Forelimb muscle (tissue), 1 donor: ENCODE results near the gene PDE6H. TPM values are rescaled to one million over a fixed set of nuclear protein-coding genes. Genes with fewer than 3 reads are reported as not detected.
A peak's percentile ranks its signal among the peaks of the same experiment; 100 is the strongest.

Source experiments
- DNase-seq: peaks from one replicate; pipeline ENCODE4 v3.0.0-alpha.2; 2013; ENCODE audit warnings: low read depth
- polyA plus RNA-seq: library from polyadenylated mRNA; unstranded; fragments of 120-200 nt; gene quantifications from one replicate; pipeline ENCODE4 v1.2.1, GENCODE V29; 2013; ENCODE audit not compliant: insufficient read length

PDE6H gene
- polyA plus RNA-seq, result not detected

DNA sequence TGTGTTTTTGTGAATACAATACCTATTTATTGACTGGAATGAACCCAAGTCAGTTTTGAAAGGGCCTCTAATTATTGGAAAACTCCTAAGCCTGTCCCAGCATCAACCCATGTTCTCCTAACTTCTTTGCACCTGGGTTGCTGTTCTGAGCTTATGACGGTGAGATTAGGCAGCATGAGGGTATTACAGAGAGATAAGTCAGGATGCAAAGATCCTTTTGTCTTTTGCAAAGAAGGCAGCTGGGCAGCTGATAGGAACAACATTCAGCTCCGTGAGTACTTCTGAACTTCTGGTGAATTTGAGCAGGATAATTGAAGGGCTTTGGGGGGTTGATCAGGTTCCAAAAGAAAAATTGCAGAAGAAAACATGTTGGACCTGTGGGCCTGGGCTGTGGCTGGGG, at the start of gene PDE6H:
Gene PDE6H, plus strand, starts transcription at position 227 of the 400 bp plus-strand sequence. CDS start 4,971 bp downstream, outside the sequence.
- no peak for DNase-seq

- no peak for DNase-seq
These were observed 48.9 kb upstream of the PDE6H start for GRCh38 chr12:14923944-14924343.

DNA sequence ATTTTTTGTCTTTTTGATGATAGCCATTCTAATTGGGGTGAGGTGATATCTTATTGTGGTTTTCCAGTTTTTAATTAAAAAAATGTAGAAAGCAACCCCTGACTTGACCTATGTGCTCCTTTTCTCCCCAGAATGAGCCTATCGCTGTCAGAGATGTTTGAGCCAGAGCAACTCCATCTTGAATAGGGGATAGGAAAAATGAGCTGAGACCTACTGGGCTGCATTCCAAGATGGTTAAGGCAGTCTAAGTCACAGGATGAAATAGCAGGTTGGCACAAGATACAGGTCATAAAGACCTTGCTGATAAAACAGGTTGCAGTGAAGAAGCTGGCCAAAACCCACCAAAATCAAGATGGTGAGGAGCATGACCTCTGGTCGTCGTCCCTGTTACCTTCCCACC, 48.3 kb upstream of the PDE6H start:
- no peak for DNase-seq

DNA sequence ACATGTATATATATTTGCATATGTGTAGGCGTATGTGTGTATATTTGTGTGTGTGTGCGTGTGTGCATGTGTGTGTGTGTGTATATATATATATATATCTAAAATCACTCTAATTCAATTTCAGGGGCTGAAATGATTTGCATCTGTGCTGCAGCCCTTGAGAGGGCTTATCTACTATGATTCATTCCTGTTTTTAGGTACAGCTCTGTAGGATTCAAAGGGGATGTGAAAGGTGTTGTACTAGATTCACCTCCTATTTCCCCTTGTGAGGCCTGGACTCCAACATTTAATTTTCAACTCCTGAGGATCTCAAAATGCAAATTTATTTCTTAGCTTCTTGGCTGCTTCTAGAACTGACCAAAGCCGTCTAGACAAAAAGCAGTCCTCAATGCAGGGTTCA, 45.6 kb upstream of the PDE6H start:
- DNase-seq, result no peak

- peak; percentile 22 for DNase-seq
These were observed 43.9 kb upstream of the PDE6H start for GRCh38 chr12:14928931-14929330.

DNA sequence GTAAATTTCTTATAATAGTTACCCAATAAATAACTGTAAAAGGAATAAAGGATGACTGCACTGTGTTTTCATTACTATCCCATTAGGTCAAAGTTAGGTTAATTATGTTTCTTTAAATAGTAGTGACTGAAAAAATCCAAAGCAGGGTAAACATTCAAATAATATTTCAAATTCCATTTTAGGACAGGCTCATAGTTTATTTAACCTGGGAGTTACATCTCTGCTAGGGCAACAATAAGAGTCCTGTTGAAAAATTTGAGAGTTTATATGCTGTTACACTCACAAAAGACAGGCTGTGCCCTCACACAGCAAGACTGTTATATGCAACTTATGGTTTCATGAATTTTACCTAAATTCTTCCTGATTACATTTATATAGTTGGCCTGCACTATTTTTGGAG, 42.5 kb upstream of the PDE6H start:
- no peak for DNase-seq

GRCh38 chr12:14931359-14931758, 41.5 kb upstream of the PDE6H start:
- no peak for DNase-seq

DNA sequence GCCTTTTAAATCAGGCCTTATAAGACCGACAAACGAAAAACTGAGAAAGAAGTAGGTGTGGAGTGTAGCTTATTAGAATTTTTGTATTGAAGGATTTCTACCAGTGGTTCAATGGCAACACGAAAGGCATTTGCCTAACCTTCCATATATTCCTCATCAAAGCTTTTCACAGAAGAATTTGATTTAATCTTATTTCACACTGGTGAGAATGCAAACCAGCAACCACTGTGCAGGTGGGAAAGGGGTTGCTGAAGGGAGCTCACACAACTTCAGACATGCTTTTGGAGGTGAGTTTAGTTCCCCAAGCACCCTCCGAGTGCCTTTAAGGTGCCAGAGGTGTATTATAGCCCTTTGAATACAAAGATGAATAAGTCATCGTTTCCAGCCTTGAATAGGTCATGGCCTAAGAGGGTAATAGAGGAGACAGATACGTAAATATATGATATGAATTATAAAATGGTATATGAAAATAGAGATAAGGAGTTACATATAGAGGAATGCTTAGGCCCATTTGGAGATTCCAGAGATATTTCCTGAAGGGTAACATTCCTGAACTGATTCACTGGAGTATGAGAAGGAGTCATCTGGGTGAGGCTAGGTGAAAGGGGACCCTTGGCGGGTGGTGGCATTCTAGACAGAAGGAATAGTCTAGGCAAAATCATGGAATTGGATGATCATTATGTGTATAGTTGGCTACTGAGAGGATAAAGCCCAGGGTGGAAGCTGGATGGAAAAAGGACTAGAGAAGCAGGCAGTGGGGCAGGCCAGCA, 40.9 kb upstream of the PDE6H start:
- no peak for DNase-seq

GRCh38 chr12:14934511-14934910, 38.3 kb upstream of the PDE6H start:
- DNase-seq, result no peak

DNA sequence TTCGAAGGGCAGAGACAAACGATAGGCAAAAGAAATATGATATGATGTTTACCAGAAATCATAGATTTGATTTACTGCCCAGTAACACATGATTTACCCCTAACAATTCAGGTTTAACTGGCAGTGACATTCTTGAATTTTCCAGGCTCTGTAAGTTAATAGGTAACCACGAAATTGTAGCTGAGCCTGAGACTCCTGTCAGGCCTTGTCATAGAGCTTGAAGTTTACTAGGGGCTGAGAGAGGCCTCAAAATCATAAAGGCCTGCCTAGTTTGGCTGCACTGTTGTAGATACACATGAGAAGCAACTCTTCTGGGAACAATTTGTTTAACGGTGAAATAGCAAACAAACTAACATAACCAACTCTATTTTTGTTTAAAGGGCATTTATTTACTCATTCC, 37.8 kb upstream of the PDE6H start:
- DNase-seq, result no peak

- DNase-seq, result no peak
These were observed 36.5 kb upstream of the PDE6H start for GRCh38 chr12:14936224-14936861.

GRCh38 chr12:14937014-14937413, 35.8 kb upstream of the PDE6H start:
- no peak for DNase-seq

- no peak for DNase-seq
These were observed 35.2 kb upstream of the PDE6H start for GRCh38 chr12:14937689-14938088.

DNA sequence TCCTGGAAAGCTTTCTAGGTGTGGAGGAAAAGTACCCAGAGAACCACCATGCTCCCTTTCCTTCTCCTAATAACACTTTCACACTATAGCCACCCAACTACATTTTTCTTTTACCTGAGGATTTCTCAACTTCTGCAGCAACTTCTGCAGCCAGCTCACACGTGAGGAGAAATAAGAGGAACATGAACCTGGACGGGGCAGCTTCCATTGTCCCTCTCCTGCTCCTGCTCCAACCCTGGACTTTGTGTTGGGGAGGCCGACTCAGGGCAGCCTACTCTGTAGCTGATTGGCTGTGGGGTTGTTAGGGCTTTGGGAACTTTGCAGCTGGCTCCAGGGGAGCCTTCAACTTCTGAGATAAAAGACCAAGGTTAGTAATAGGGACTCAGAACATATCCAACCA, 34.5 kb upstream of the PDE6H start, which contains the start of gene ERP27:
Gene ERP27, minus strand, starts transcription at position 237 of the 400 bp plus-strand sequence. Its CDS starts 29 bp downstream, at position 208.
- no peak for DNase-seq

DNA sequence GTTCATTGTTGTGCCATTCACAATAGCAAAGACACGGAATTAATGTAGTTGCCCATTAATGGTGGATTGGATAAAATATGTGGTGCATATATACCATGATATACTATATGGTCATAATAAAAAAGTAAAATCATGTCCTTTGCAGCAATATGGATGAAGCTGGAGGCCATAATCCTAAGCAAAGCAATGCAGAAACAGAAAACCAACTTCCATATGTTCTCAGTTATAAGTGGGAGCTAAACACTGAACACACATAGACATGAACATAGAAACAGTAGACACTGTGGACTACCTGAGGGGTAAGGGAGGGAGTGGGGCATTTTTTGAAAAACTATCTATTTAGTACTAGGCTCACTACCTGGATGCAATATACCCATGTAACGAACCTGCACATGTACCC, 31.5 kb upstream of the PDE6H start:
- no peak for DNase-seq

- DNase-seq, result no peak
These were observed 30.5 kb upstream of the PDE6H start for GRCh38 chr12:14942196-14942931.

DNA sequence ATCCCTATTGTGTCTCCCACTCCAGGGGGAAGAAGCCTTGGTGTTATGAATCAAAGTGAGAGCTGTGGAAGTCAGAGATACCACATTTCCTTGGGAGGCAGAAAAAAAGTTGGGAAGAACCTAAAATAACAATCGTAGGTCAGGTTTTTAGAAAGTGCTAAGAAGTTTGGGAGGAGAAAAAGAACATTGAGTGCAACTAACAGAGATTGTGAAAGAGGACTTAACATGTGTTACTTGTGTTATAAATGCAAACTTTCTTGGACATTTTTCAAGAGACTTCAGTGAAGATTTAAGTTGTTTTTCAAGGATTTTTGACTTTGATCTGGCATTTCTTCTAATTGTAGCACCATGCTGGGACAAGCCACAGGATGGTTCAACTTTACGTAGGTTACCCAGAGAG, 26.7 kb upstream of the PDE6H start:
- DNase-seq, result no peak

DNA sequence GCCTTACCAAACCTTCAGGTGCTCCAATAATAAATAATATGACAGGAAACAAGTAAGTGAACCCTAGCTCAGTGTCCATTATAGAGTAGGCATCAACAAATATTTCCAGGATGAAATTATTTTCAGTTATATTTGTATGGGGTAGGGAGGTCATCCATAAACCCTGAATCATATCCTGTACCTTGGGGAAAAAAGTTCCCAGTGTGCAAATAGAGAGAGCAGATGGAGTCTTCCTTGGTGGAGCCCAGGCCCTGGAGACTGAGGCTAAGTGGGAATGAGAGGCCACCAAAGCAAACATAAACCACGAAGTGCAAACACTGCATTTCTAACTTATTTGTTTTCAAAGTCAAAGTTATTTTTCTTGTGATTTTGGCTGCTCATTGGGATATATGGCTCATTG, 26.0 kb upstream of the PDE6H start:
- no peak for DNase-seq

DNA sequence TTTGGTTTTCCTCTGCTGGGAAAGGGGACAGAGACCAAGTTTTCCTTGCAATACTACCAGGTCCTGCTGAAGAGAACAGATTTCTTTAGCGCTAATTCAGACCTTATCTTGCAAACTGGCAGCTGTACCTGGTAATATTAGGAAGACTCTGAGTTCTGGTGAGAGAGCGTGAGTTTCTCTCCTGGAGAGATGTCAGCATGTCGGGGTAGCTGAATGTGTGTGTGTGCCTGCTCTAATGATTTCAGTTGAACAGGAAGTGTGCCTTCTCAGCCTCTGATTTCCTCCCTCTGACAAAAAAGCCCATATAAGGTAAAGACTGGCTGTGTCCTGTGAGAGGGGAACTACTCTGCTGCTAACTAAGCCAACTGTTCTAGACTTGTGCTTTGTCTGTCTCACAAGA, 24.2 kb upstream of the PDE6H start:
- no peak for DNase-seq

- no peak for DNase-seq
These were observed 23.2 kb upstream of the PDE6H start for GRCh38 chr12:14949631-14950030.

DNA sequence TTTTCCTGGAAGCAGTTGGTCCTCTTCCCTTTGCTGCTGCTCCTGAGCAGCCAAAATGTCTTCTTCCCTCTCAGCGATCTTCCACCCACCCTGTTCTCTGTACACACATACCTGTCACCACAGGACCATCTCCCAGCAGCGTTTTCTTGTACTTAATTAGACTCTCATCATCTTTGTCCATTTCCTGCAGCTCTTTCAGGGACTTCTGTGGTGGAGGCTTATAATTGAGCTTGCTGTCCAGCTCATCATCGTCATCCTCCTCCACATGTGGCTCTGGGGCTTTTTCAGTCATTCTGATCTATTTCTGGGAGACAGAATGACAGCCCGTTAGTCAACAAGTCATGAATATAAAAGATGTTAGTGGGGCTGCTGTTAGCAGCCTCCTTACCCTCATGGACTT, 22.4 kb upstream of the PDE6H start:
- DNase-seq, result no peak

- DNase-seq, result no peak
These were observed 21.7 kb upstream of the PDE6H start for GRCh38 chr12:14950982-14951746.
